KBM-7 (cell line): ENCODE results near the gene SH3RF1.

ENCODE experiments used
- DNase-seq: peaks from one replicate; pipeline ENCODE4 v3.0.0-alpha.2; 2015
- in situ Hi-C: fragments of 300-500 bp; cut with MboI; formaldehyde crosslinking; loops from 2 replicates; pipeline ENCODE4 v1.14.3; 2020; ENCODE audit warnings: low sequenced_read_pairs, low pct_unique_long_range_greater_than_20kb, mixed read lengths

The SH3RF1 gene

GRCh38 chr4:169254546-169254983, 16.2 kb downstream of the SH3RF1 start:
- in situ Hi-C loops = no loop called here
- no peak for DNase-seq

GRCh38 chr4:169253904-169254303, 16.9 kb downstream of the SH3RF1 start:
- in situ Hi-C loops = no loop called here
- no peak for DNase-seq

- no peak for DNase-seq
Measured at GRCh38 chr4:169253113-169253671, 17.6 kb downstream of the SH3RF1 start.

GRCh38 chr4:169252339-169253112, 18.2 kb downstream of the SH3RF1 start:
- in situ Hi-C loops = no loop called here
- no peak for DNase-seq

More at GRCh38 chr4:169253113-169253671, 17.6 kb downstream of the SH3RF1 start:
- in situ Hi-C loops = no loop called here

- DNase-seq = no peak
- in situ Hi-C loops = no loop called here
Measured at GRCh38 chr4:169251291-169252235, 19.2 kb downstream of the SH3RF1 start.

- in situ Hi-C loops = no loop called here
- DNase-seq = no peak
Measured at GRCh38 chr4:169250796-169251195, 20.0 kb downstream of the SH3RF1 start.

GRCh38 chr4:169249999-169250398, 20.8 kb downstream of the SH3RF1 start:
- no peak for DNase-seq
- in situ Hi-C loops = no loop called here

- in situ Hi-C loops = no loop called here
- no peak for DNase-seq
Measured at GRCh38 chr4:169249214-169249973, 21.4 kb downstream of the SH3RF1 start.

GRCh38 chr4:169248645-169249044, 22.1 kb downstream of the SH3RF1 start:
- DNase-seq = no peak
- in situ Hi-C loops = no loop called here

- no peak for DNase-seq
- in situ Hi-C loops = no loop called here
Measured at GRCh38 chr4:169246957-169247396, 23.8 kb downstream of the SH3RF1 start.

- no peak for DNase-seq
- in situ Hi-C loops = no loop called here
Measured at GRCh38 chr4:169246279-169246678, 24.5 kb downstream of the SH3RF1 start.

GRCh38 chr4:169245061-169245460, 25.7 kb downstream of the SH3RF1 start:
- DNase-seq = no peak
- in situ Hi-C loops = no loop called here

- in situ Hi-C loops = no loop called here
- DNase-seq = peak; percentile 24
Measured at GRCh38 chr4:169243825-169244609, 26.7 kb downstream of the SH3RF1 start.

GRCh38 chr4:169241464-169241863, 29.3 kb downstream of the SH3RF1 start:
- DNase-seq = no peak
- in situ Hi-C loops = no loop called here

- in situ Hi-C loops = no loop called here
Measured at GRCh38 chr4:169239221-169239905, 31.4 kb downstream of the SH3RF1 start.

GRCh38 chr4:169238445-169238844, 32.3 kb downstream of the SH3RF1 start:
- in situ Hi-C loops = no loop called here
- no peak for DNase-seq

More at GRCh38 chr4:169239221-169239905, 31.4 kb downstream of the SH3RF1 start:
- DNase-seq = no peak

- DNase-seq = no peak
- in situ Hi-C loops = no loop called here
Measured at GRCh38 chr4:169236873-169237626, 33.7 kb downstream of the SH3RF1 start.
